Activated CD4-positive, alpha-beta T cell treated with anti-CD3 and anti-CD28 coated beads, Interleukin-2, Interleukin-6, amounts not matched to agents 100 ng/mL and 50 ng/mL, durations not matched to agents 16 hours and 8 hours (primary cell): ENCODE measurements around the gene SCLT1.
"Not testable (repeated sequence)": the region's sequence is repeated elsewhere in the genome, so short reads cannot be mapped to it uniquely, and the experiment has no call there.

Source experiments
- DNase-seq: peaks from one replicate; pipeline ENCODE4 v3.0.0-alpha.2; 2020

SCLT1 gene

DNA sequence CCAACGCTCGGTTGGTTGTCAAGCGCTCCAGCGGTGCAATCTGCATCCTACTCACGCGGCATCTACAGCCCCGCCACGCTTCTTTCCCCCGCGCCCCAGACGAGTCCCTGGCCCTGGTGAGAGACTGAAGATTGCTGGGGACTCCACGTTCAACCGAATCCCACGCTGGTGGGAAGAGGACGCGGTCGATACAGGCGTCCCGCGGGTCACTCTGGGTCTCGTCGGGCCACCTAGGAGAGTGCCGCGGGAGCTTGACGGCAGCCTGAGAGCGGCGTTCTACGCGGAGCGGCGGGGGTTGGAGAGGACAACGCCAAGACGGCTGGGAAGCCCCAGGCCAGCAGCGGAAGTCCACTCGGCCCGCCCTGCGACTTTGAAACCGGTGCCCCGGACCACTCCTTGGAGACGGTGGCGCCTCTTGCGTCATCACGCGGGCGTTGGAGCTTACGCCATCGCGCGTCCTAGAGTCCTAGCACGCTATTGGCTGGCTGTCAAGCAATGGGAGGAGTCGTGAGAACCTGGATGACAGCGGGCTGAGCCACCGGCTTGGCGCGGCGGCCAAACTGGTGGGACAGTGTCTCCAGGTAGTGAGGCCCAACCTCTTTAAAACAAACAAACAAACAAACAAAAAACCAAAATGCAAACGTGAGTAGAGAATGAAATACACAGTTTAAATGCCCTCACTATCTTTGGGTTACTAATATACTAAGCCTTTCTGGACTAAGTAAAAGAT, at the start of gene SCLT1:
Gene SCLT1 (minus strand): TSS at position 349 of the 730 bp plus-strand sequence. CDS start 436 bp downstream, outside the sequence.
- DNase-seq = peak; percentile 98

DNA sequence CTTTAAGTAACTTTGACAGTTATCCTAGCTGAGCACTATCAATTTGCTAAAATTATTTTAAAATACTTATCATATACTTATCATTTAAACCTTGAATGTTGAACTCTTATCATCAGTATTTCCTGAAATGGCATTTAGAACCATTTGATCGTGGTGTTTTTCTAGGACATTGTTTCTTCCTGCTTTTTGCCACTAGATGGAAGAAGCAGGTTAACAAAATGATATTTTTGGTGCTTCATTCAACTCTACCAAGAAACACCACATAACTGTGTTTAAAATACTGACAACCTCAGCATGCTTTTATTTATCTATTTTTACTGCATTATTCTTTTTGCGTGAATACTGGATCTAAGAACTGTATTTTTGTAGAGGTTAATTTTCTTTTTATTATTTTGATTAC, 47.2 kb upstream of the SCLT1 start:
- no peak for DNase-seq

GRCh38 chr4:129138810-129139496, 45.6 kb upstream of the SCLT1 start:
- no peak for DNase-seq

DNA sequence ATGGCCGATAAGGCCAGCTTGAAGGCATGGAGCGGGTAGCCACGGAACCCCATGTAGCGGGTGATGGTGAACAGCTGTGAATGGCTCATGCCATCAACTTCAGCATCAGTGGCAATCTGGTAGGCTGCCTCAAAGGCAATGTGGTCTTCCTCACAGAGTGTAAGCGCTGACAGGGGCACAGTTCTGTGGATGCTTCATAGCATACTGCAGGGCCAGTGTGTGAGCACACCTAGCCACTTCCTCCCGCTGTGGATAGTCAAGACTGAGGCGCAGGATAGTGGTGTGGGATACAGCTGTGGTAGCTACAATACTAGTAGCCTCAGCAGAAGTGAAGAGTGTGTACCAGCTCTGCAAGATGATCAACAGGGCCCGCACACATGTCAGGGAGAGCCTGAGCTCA, 43.1 kb upstream of the SCLT1 start:
- no peak for DNase-seq

DNA sequence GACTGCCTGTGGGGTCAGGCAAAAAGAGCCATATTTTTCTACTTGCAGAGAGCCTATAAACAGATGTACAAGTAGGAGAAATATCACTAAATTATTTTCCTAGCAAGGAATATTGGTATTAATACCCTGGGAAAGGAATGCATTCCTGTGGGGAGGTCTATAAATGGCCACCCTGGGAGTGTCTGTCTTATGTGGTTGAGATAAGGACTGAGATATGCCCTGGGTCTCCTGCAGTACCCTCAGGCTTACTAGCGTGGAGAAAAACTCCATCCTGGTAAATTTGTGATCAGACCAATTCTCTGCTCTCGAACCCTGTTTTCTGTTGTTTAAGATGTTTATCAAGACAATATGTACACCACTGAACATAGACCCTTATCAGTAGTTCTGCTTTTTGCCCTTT, 38.0 kb upstream of the SCLT1 start:
- DNase-seq = no peak

DNA sequence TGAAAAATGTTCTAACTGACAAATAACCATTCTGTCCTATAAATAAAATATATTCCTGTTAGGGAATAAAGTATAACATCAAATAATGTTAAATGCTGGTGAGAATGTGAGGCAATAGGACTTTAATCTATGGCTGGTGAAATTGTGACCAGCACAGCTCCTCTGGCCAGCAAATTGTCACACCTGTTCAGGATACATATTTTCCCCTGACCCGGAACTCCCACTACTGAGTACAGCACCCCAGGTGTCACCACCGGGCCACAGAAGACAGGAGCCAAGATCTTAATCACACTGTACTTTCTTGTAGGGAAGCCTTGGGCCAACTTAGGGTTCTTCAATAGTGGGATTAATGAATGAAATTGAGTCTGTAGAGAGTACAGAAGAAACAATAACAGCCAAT, 35.8 kb upstream of the SCLT1 start:
- no peak for DNase-seq

GRCh38 chr4:129126614-129127013, 33.3 kb upstream of the SCLT1 start:
- not testable (repeated sequence) for DNase-seq

- DNase-seq = no peak
Measured at GRCh38 chr4:129117705-129118104, 24.4 kb upstream of the SCLT1 start.

DNA sequence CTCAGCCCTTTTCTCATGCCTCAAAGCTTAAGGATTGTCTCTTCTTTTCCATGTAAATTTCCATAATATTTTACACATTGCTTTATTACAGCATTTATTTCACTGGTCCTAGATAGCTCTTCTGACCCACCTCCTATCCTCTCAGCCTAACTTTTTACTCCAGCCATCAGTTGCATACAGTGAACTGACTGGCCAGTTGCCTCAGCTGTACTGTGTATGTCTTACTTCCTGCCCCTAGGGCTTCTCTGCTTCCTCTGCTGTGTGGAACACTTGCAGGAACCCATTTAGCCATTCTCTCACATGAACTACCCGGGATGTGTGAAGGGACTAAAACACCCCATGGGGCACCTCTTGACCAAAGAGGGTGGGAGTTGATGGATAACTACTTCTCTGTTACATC, 20.6 kb upstream of the SCLT1 start:
- DNase-seq = no peak

GRCh38 chr4:129113434-129113833, 20.1 kb upstream of the SCLT1 start:
- DNase-seq = no peak

DNA sequence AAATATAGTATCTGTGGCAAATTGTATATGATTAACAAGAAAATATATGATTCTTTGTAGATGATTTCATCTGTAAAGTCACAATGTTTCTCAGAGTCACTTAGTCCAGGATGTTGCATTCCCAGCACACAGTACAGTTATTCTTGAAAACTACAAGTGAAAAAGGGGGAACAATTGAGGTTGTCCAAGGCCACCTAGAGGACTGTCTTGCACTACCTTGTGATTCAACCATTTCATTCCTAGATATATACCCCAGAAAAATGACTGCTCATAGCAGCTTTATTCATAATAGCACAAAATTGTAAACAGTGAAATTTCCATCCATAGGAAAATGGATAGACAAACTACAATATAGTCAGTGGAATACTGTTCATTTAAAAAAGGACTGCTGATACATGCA, 18.6 kb upstream of the SCLT1 start:
- DNase-seq = no peak

DNA sequence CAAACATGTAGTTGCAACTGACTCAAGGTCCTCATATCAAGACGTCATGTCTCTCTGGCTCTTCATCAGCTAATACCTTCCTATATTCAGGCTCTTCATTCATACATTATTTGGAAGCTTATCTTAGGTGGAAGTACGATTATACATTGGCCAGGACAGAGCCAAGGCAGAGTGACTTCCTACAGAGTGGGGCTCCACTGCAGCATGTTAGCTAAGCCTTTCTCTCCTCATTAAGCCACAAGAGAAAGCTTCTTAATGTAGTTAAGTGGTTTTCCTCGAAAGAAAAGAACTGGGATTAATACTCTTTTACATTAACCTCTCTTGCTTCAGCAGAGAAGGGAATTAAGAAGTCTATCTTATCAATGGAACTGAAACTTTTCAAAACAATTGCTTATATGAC, 17.6 kb upstream of the SCLT1 start:
- no peak for DNase-seq

DNA sequence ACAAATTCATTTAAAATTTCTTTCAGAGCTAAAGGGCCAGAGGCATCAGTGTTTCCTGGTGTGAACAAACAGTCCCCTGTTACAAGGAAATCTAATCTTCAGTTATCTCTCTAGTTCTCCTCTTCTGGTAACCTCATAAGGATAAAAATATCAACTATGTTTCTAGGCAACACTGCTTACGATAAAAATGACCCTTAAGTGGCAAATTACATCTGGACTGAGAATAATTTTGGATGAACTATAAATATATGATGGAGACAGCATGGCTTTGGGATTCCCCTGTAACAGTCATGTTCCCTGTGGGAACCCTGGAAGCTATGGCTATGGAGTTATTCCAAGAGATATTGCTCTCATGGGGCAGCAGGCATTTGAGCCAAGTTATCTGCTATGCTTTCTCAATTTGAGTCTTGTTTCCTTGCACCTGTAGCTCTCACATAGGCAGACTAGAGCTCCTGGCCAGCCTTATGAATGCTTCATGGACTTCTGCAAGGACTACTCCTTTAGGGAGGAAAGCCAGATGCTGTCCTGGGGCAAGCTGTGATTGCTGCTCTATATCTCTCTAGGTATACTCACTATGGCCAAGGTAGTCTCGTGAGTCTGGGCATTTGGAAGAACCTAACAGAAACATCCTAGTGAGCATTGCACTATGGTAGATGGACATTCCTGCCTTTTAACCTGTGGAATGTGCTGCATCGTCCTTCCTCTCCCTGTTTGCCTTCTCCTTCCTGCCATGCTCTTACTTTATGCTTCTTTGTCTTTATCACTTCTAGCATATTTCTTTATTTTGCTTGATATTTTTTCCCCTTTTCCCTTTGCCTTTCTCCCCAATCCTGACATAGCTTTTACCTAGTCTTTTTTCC, 16.9 kb upstream of the SCLT1 start:
- DNase-seq = no peak

DNA sequence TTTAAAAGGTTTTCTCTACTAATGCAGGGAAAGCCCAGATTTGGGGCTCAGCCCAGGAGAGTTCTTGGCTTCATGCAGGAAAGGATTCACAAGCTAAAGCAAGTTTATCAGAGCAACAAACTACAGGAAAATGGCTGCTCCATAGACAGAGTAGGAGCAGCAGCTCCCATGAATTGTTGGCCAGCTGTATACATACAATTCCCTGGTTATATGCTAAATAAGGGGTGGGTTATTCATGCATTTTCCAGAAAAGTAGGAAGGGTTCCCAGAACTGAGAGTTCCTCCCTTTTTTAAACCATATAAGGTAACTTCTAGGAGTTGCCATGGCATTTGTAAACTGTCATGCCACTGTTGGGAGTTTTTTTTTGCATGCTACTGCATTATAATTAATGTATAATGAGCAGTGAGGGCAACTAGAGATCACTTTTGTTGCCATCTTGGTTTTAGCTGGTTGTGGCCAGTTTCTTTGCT, 5.2 kb upstream of the SCLT1 start:
- no peak for DNase-seq

DNA sequence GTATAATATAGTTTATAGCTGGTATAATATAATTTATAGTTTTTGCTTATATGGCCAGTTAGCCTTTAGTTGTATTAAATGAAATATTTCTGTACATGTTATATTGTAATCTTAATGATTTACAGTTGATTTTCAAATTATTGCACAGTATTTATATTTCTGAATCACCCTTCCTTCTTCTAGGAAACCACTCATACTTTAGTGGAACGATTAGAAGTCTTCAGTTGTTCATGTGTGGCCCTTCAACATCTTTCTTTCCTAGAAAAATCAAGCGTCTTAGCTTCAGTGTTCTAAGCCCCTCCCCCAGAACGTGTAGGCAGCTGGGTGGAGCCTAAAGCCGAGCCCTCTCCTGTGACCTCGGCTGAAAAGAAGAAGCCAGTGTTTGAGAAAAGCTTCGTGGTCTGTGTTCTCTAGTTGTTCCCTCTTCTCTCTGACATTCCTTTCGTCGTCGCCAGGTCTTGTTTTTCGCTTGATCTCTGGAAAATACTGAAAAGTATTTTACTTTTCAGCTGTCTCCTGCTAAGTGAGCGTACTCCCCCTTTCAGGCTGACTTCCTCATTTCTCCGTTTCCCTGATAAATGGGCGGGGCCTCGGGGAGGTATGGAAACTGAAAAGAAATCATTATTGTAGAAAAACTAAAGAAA, 2.6 kb upstream of the SCLT1 start, which contains the start of gene C4orf33:
Gene C4orf33 (plus strand): TSS at position 342 of the 644 bp plus-strand sequence. CDS start 6,459 bp downstream, outside the sequence.
- DNase-seq = peak; percentile 85

- no peak for DNase-seq
Measured at GRCh38 chr4:129094347-129094746, 1.0 kb upstream of the SCLT1 start.

- DNase-seq = no peak
Measured at GRCh38 chr4:129092631-129093190, 628 bp downstream of the SCLT1 start.

DNA sequence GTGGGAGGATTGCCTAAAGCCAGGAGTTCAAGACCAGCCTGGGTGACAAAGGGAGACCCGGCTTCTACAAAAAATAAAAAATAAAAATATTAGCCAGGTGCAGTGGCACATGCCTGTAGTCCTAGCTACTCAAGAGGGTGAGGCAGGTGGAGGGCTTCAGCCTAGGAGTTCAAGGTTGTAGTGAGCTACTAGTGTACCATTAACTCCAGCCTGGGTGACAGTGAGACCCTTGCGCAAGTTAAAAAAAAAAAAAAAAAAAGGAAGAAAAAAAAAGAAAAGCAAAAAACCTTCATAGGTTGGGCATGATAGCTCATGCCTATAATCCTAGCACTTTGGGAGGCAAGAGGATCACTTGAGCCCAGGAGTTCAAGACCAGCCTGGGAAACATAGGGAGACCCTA, 5.8 kb downstream of the SCLT1 start:
- no peak for DNase-seq

DNA sequence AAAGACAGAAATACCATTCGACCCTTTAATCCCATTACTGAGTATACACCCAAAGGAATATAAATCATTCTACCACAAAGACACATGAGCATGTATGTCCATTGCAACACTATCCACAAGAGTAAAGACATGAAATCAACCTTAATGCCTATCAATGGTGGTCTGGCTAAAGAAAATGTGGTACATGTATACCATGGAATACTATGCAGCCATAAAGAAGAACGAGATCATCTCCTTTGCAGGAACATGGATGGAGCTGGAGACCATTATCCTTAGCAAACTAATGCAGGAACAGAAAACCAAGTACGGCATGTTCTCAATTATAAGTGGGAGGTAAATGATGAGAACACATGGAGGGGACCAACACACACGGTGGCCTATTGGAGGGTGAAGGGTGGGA, 7.9 kb downstream of the SCLT1 start:
- DNase-seq = no peak

DNA sequence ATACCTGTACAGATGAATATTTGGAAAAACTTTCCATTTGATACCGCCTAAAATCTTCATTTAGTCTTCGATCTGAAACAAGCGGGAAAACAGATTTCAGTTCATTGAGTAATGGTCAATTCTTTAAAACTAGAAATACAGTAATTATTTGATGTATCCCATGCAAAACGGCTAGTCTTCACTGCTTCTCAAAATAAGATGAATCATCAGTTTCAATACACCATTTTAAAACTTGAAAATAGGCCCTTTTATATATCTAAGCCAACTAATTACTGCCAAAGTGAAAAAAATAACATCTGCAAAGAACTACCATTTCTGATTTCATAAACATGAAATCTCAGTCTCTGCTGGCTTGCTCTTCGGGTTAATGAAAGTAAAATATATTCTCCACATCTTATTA, 11.0 kb downstream of the SCLT1 start:
- no peak for DNase-seq

DNA sequence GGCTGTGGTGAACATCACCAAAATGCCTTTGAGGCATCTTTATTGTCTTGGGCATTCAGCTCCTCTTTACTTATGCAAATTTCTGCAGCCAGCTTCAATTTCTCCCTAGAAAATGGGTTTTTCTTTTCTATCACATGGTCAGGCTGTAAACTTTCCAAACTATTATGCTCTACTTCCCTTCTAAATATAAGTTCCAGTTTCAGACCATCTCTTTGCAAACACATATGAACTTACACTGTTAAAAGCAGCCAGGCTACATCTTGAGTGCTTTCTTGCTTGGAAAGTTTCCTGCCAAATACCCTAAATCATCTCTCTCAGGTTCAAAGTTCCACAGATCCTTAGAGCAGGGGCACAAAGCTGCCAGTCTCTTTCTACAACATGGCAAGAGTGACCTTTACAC, 13.2 kb downstream of the SCLT1 start:
- DNase-seq = no peak

DNA sequence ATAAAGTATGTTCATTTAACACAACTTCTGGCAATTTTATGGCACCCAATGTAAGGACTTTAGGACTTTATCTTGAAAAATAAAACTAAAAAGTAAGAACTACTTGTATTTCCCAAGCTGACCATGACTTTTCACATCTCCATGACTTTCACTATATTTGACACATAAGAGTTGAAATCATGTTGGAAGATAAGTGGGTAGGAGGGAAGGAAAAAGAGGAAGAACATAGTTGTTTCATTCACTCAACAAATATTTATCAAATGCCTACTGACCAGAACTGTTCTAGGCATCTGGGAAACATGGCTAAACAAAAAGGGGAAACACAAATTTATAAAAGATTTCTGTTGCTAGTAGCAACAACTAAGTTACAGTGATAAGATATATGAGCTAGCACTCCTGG, 16.0 kb downstream of the SCLT1 start:
- no peak for DNase-seq

DNA sequence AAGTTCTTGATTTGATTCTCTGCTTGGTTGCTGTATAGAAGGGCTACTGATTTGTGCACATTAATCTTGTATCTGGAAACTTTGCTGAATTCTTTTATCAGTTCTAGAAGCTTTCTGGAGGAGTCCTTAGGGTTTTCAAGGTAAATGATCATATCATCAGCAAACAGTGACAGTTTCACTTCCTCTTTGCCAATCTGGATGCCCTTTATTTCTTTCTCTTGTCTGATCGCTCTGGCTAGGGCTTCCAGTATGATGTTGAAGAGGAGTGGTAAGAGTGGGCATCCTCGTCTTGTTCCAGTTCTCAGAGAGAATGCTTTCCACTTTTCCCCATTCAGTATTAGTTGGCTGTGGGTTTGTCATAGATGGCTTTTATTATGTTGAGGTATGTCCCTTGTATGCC, 23.8 kb downstream of the SCLT1 start:
- DNase-seq = not testable (repeated sequence)
